NT2/D1 (cell line): ENCODE measurements around the gene FAM237A.

Experiments
- DNase-seq: peaks from one replicate; pipeline ENCODE4 v3.0.0-alpha.2; 2011; ENCODE audit warnings: low read depth, low spot score
- H3K27me3 ChIP-seq: 2 replicates; pipeline ENCODE4 v1.6.0; 2011; ENCODE audit warnings: mild to moderate bottlenecking; ENCODE audit not compliant: insufficient read length, insufficient read depth
- H3K36me3 ChIP-seq: 2 replicates; pipeline ENCODE4 v1.6.1; 2011; ENCODE audit warnings: mild to moderate bottlenecking, low read length, mixed read lengths; ENCODE audit not compliant: insufficient read depth, insufficient read length
- H3K4me1 ChIP-seq: 2 replicates; pipeline ENCODE4 v1.5.1; 2011; ENCODE audit not compliant: insufficient read depth, insufficient read length
- H3K4me3 ChIP-seq: 2 replicates; pipeline ENCODE4 v1.5.1; 2011; ENCODE audit warnings: low read depth; ENCODE audit not compliant: insufficient read length
- H3K9ac ChIP-seq: 2 replicates; pipeline ENCODE4 v1.6.0; 2011; ENCODE audit warnings: low read depth; ENCODE audit not compliant: insufficient read length
- H3K9me3 ChIP-seq: 2 replicates; pipeline ENCODE4 v1.5.1; 2011; ENCODE audit warnings: mild to moderate bottlenecking, low read length; ENCODE audit not compliant: insufficient read depth
- SUZ12 ChIP-seq: IDR thresholded peaks from 2 replicates; pipeline ENCODE4 v1.6.1; 2011; ENCODE audit not compliant: insufficient read length, insufficient read depth; ENCODE audit errors: extremely low read depth
- YY1 ChIP-seq: IDR thresholded peaks from 2 replicates; pipeline ENCODE4 v1.6.1; 2011; ENCODE audit not compliant: insufficient read length, insufficient read depth
- ZNF274 ChIP-seq: IDR thresholded peaks from 2 replicates; pipeline ENCODE4 v1.6.1; 2011; ENCODE audit warnings: mild to moderate bottlenecking, low read depth, low read length

Gene FAM237A

GRCh38 chr2:206615417-206616089 lies 26.7 kb upstream of the FAM237A start:
- no peak overlapping the region for H3K9ac ChIP-seq
- H3K4me3 ChIP-seq: no peak overlapping the region
- no peak for TF ChIP-seq YY1
- no peak for TF ChIP-seq ZNF274
- TF ChIP-seq SUZ12: no peak
- H3K4me1 ChIP-seq: peaks cover 4% of the 10 kb centered on the region
- DNase-seq: no peak
- no peaks in the 10 kb centered on the region for H3K9me3 ChIP-seq
- no peaks in the 10 kb centered on the region for H3K36me3 ChIP-seq
- H3K27me3 ChIP-seq: no peaks in the 10 kb centered on the region

GRCh38 chr2:206616151-206616550 lies 26.1 kb upstream of the FAM237A start:
- Histone ChIP-seq H3K4me1 (peaks cover 4% of the 10 kb centered on the region), H3K36me3 (no peaks in the 10 kb centered on the region), H3K4me3 (no peak overlapping the region), H3K9me3 (no peaks in the 10 kb centered on the region), H3K27me3 (no peaks in the 10 kb centered on the region), H3K9ac (no peak overlapping the region)
- no peak for DNase-seq
- TF ChIP-seq ZNF274 (no peak), YY1 (no peak), SUZ12 (no peak)

GRCh38 chr2:206619011-206619410 lies 23.3 kb upstream of the FAM237A start:
- H3K9ac ChIP-seq: no peak overlapping the region
- H3K36me3 ChIP-seq: no peaks in the 10 kb centered on the region
- no peak for DNase-seq
- H3K27me3 ChIP-seq: no peaks in the 10 kb centered on the region
- no peak overlapping the region for H3K4me3 ChIP-seq
- no peaks in the 10 kb centered on the region for H3K9me3 ChIP-seq
- TF ChIP-seq SUZ12 (no peak), YY1 (no peak), ZNF274 (no peak)
- no peaks in the 10 kb centered on the region for H3K4me1 ChIP-seq

- no peak overlapping the region for H3K4me3 ChIP-seq
- no peaks in the 10 kb centered on the region for H3K9me3 ChIP-seq
- no peaks in the 10 kb centered on the region for H3K27me3 ChIP-seq
- H3K36me3 ChIP-seq: no peaks in the 10 kb centered on the region
- no peak for DNase-seq
- TF ChIP-seq SUZ12: no peak
- TF ChIP-seq YY1: no peak
- TF ChIP-seq ZNF274: no peak
- H3K9ac ChIP-seq: no peak overlapping the region
- H3K4me1 ChIP-seq: no peaks in the 10 kb centered on the region
Measured at GRCh38 chr2:206626108-206626507, 16.2 kb upstream of the FAM237A start.

- no peak overlapping the region for H3K9ac ChIP-seq
- H3K4me1 ChIP-seq: no peaks in the 10 kb centered on the region
- TF ChIP-seq YY1: no peak
- TF ChIP-seq SUZ12: no peak
- TF ChIP-seq ZNF274: no peak
- no peaks in the 10 kb centered on the region for H3K9me3 ChIP-seq
- H3K4me3 ChIP-seq: no peak overlapping the region
- no peak for DNase-seq
- no peaks in the 10 kb centered on the region for H3K36me3 ChIP-seq
- no peaks in the 10 kb centered on the region for H3K27me3 ChIP-seq
Measured at GRCh38 chr2:206627632-206628031, 14.7 kb upstream of the FAM237A start.

GRCh38 chr2:206631340-206631739 lies 10.9 kb upstream of the FAM237A start:
- Histone ChIP-seq H3K4me3 (no peak overlapping the region), H3K36me3 (no peaks in the 10 kb centered on the region), H3K4me1 (no peaks in the 10 kb centered on the region), H3K9ac (no peak overlapping the region), H3K27me3 (no peaks in the 10 kb centered on the region), H3K9me3 (no peaks in the 10 kb centered on the region)
- no peak for TF ChIP-seq YY1
- no peak for TF ChIP-seq ZNF274
- TF ChIP-seq SUZ12: no peak
- DNase-seq: no peak

GRCh38 chr2:206635015-206635414 lies 7.3 kb upstream of the FAM237A start:
- TF ChIP-seq SUZ12: no peak
- no peak for TF ChIP-seq YY1
- TF ChIP-seq ZNF274: no peak
- no peaks in the 10 kb centered on the region for H3K4me1 ChIP-seq
- H3K27me3 ChIP-seq: peaks cover 15% of the 10 kb centered on the region
- H3K9ac ChIP-seq: no peak overlapping the region
- no peaks in the 10 kb centered on the region for H3K36me3 ChIP-seq
- DNase-seq: no peak
- no peaks in the 10 kb centered on the region for H3K9me3 ChIP-seq
- H3K4me3 ChIP-seq: no peak overlapping the region

- H3K27me3 ChIP-seq: peaks cover 61% of the 10 kb centered on the region
- no peaks in the 10 kb centered on the region for H3K9me3 ChIP-seq
- no peak overlapping the region for H3K4me3 ChIP-seq
- TF ChIP-seq ZNF274 (no peak), YY1 (no peak), SUZ12 (no peak)
- no peak overlapping the region for H3K9ac ChIP-seq
- no peaks in the 10 kb centered on the region for H3K36me3 ChIP-seq
- H3K4me1 ChIP-seq: no peaks in the 10 kb centered on the region
- DNase-seq: no peak
Measured at GRCh38 chr2:206639636-206640035, 2.7 kb upstream of the FAM237A start.
